CD4-positive, alpha-beta T cell treated with Interleukin-10 for 1 hour (primary cell): Measurements from ENCODE around the gene ABCB9.

Experiments used
- DNase-seq: peaks from one replicate; pipeline ENCODE4 v3.0.0-alpha.2; 2020

Gene ABCB9

DNA sequence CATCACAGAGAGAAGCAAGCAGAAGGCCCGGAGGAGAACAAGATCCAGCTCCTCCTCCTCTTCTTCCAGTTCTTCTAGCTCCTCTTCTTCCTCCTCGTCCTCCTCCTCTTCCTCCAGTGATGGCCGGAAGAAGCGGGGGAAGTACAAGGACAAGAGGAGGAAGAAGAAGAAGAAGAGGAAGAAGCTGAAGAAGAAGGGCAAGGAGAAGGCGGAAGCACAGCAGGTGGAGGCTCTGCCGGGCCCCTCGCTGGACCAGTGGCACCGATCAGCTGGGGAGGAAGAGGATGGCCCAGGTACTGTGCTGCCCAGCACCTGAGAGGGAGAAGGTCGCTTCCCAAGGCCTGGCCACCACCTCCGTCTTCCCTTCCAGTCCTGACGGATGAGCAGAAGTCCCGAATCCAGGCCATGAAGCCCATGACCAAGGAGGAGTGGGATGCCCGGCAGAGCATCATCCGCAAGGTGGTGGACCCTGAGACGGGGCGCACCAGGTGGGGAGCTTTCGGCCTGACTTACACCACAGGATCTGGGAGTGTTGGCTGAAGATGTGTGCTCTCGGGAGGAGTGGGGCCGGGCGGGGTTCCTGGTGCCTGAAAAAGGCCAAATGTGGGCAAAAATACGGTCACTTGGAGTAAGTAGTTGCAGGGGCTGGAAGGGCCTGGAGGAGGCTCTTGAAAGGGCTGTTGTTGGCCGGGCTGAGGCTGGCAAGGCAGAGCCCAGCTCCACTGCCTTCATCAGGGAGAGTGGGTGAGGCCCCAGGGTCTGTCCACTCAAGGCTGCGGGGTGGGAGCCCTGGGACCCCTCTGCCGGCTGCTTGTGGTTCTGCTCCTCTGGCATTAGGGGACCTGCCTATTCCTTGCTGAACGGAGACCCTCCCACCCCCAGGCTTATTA is 15.6 kb upstream of the ABCB9 start:
- DNase-seq: no peak

DNA sequence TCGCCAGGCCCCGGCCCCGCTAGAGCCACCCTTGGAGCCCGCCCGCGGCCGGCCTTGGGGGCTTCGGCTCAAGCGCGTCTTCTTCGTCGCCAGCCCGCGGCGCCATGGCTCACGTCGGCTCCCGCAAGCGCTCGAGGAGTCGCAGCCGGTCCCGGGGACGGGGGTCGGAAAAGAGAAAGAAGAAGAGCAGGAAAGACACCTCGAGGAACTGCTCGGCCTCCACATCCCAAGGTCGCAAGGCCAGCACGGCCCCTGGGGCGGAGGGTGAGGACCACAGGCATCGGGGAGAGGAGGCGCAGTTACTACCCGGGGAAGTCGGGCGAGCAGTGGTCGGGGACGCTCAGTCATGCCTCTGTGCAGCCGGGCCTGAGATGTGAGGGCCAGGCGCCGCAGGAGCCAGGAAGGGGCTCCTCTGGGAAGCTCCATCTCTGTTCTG is 14.8 kb upstream of the ABCB9 start:
- no peak for DNase-seq

DNA sequence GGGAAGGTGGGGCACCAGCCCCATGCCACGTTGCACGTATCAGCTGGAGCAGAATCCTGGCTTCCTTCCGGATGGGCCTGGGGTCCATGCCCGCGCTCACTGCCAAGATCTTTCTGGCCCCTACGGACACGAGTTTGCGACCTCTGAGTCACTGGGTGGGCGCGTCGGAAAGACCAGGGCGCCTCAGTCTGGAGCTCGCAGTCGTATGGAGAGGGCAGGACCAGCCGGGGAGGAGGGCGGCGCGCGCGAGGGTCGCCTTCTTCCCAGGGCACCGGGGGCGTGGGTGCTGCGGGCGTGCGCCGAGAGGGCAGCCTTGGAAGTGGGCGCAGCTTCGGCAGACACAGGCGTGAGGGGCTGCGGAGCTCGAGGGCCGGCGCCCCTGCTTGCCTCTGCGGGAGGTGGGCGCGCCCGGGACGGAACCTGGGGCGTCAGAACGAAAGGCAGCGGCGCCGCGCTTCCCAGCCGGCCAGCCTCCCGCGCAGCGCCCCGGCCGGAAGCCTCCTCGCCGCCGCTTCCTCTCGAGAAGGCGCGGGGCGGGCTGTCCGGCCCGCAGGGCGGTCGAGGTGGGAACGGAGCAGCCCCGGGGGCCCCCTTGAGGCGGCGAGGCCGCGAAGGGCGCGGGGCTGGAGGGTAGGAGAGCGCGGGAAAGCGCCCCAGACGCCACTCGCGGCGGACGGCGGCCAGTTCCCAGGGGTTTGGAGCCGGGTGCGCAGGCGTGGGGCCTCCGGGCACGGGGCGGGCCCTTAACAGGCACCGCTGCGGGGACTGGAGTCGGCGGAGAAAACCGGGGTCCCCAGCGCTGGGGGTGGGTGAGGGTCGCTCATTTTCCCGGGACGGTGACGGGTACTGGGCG is 14.1 kb upstream of the ABCB9 start, which contains the start of gene ARL6IP4:
TSS of gene ARL6IP4 (plus strand) at position 499 of the 853 bp plus-strand sequence. CDS start 459 bp downstream, outside the sequence.
- DNase-seq: peak; percentile 67

DNA sequence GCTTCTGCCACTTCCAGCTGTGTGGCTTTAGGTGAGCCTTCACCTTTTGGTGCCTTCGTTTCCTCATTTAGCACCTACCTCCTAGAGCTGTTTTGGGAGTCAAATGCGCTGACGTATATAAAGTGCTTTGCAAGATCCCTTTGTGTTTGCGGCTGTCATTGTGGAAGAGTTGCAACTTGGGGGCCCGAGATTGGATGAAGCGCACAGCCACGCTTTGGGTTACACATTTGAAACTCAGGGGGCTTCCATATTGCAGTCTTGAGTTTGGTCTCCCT is 13.6 kb upstream of the ABCB9 start:
- DNase-seq: no peak

DNA sequence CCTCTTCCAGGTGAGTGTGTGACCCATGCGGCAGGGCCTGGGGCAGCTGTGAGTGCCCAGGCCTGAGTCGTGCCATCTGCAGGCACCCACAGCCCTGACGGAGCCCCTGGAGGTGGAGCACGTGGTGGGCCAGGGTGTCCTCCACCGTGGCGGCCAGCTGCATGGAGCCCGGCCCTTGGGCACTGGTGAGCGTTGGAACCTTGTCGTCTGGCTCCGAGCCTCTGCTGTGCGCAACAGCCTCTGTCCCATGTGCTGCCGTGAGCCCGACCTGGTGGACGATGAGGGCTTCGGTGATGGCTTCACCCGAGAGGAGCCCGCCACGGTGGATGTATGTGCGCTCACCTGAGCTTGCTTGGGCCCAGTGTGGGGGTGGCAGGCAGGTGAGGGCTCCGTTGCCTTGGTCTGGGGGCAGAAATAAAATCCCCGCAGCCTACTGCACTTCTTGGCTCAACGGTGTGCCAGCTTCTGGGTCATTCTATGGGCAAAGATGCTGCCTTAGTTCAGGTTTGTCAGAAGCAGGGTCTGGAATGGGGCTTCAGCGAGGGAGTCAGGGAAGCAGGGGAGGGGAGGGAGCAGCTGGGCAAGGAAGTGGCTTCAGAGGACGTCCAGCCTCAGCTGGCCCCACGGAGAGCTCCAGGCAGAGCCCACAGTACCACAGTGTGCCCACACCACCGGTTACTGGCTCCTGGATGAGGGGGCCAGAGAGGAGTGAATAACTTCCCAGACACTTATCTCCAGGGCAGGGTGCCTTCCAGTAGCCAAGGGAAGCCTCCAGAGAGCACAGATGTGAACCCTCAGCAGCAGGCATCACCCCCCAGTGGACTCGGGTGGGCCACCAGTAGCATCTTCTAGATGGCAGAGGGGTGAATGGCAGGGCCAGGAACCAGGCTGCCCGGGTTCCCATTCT is 13.0 kb upstream of the ABCB9 start:
- DNase-seq: no peak

DNA sequence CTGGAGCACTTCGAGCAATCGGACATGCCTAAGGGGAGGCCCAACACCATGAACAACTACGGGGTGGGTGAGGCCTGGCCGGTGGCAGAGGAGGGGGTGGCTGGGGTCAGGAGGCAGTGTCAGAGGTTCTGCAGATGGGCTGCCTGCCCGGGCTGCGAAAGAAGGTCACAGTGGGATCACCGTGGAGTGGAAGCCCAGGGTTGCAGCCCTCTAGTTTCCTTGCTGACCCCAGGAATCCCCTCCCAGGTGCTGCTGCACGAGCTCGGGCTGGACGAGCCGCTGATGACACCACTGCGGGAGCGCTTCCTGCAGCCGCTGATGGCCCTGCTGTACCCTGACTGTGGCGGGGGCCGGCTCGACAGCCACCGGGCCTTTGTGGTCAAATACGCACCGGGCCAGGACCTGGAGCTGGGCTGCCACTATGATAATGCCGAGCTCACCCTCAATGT is 12.3 kb upstream of the ABCB9 start:
- no peak for DNase-seq

- DNase-seq: no peak
Observed at GRCh38 chr12:122977655-122978392, 11.6 kb upstream of the ABCB9 start.

DNA sequence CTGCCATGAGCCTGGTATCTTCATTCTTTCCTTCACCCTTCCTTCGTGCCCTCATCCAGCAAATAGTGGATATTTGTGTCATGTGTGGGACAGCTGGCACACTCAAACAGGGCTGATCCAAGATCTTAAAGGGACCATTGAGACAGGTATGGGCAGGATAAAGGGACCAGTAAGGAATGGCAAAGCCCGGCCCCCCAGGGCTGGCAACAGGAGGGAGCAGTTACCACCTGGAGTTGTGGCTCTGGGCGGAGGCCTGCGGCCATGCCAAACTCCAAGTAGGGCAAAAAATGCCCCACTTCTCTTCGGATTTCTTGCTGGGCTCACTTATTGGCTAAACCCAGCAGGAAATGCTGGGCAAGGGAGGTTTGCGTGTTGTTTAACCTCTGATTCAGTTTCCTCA is 10.9 kb upstream of the ABCB9 start:
- no peak for DNase-seq

- no peak for DNase-seq
Observed at GRCh38 chr12:122976648-122976975, 10.3 kb upstream of the ABCB9 start.

- DNase-seq: no peak
Observed at GRCh38 chr12:122975790-122976647, 9.8 kb upstream of the ABCB9 start.

DNA sequence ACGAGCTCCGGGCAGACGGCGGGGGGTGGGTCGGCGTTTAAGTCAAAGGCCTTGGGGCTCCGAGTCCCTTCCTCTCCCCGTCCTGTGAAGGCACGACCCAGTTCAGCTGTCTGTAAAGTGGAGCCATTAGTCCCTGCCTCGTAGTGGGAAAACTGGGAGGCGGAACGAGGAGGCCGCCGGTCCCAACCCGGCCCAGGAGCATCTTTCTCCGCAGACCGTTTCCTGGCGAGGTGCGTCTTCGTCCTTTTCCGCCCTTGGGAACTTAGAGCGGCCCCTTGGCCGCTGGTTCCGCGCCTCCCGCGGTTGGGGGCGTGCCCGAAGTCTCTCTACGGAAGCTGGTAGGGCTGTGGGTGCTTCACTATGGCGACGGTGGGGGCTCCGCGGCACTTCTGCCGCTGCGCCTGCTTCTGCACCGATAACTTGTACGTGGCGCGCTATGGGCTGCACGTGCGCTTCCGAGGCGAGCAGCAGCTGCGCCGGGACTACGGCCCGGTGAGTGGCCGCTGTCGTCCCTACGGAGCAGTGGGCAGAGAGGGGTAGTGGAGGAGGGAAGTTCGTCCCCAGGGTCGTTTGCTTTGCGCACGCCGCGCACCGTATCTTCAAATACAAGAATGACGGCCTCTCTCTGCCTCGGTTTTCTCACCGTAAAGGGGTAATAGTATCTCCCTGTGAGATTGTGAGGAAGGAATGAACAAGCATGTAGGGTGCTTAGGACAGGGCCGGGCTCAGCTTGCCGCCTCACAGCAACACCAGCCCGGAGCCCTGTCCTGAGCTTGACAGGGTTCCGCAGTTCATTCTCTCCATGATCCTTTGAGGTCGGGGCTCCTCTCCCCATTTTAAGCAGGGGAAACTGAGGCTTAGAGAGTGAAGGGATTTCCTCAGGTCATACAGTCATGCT is 8.9 kb upstream of the ABCB9 start, which contains the start of gene OGFOD2:
TSS of gene OGFOD2 (plus strand) at position 353 of the 898 bp plus-strand sequence. CDS start at position 361, 8 bp downstream.
- peak; percentile 94 for DNase-seq

DNA sequence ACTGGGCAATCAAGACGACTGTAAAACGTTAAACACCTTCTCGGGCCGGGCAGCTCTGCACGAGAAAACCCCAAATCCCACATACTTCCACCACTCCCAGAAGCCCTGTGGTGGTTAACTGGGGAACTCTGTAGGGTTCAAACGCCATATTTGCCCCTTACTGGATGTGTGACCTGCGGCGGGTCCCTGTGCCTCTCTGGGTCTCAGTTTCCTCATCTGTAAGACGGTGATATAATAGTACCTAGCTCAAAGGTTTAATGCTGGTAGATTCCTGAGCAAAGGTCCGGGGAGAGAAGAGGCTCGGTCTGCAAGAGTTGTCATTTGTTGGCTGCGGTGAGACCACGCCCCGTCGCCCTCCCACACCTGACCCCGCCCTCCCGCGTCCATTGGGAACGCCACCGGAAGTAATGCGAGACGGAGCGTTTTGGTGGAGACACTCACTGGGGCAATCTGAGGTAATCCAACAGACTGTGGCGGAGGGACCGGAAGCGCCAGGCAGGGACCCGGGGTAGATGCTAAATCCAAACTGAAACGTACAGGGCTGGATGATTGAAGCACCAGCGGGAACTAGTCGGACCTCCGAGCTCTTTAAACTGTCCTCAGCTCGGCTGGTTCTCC is 8.1 kb upstream of the ABCB9 start:
- DNase-seq: peak; percentile 99

DNA sequence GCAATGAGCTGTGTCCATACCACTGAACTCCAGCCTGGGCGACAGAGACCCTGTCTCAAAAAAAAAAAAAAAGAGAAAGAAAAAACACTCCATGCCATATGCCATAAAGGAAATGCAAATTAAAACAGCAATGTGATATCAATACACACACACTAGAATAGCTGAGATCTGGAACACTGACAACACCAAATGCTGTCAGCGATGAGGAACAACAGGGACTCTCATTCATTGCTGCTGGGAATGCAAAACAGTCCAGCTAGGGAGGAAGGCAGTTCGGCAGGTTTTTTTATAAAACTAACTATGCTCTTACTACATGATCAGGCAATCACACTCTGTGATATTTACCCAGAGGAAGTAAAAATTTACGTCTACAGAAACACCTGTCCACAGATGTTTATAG is 3.4 kb upstream of the ABCB9 start:
- no peak for DNase-seq

DNA sequence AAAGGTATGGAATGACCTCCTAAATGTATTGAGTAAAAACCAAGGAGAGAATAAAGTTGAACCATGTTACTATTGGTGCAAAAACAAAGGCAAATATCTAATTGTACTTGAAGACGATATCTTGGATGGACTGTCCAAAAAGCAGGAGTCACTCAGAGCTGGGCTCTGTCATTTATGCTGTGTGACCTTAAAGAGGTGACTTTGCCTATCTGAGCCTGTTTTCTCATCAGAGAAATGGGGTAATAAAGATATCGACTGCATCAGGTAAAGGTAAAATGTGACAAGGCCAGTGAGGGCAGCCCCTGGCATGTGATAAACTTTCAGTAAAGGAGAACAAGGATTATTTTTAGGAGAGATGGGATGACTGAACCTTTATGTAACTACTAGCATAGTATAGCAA is 1.8 kb upstream of the ABCB9 start:
- no peak for DNase-seq

DNA sequence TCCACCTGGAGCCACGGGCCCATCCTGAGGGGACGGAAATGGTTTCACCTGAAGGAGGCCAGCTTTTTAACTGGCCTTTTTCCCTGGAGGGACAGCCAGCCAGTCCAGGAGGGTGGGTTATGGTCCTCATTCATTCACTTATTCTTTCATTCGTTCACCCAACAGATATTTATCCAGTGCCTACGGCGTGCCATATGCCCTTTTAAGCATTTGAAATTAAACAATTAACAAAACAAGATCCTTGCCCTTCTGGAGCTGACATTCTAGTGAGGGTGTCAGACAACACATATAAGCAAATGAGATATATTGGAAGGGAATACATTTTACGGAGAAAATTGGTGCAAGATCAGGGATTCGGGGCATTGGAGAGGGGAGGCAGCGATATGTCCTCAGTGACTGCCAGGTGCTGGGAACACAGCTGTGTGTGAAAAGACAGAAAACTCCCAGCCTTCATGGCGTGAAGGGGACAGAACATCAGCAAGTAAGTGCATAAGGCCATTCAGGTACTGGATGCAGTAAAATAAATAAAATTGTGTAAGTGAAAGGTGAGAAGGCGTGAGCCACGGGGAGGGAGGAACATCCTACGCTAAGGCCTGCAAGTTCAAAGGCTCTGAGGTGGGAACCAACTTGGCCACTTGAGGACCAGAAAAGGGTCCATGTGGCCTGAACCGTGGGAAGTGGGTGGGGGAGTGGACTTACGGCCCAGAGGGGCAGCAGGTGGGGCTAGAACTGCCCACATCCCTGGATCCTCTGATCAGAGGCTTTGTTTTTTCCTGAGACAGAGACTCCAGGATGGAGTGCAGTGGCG is 684 bp upstream of the ABCB9 start:
- no peak for DNase-seq

DNA sequence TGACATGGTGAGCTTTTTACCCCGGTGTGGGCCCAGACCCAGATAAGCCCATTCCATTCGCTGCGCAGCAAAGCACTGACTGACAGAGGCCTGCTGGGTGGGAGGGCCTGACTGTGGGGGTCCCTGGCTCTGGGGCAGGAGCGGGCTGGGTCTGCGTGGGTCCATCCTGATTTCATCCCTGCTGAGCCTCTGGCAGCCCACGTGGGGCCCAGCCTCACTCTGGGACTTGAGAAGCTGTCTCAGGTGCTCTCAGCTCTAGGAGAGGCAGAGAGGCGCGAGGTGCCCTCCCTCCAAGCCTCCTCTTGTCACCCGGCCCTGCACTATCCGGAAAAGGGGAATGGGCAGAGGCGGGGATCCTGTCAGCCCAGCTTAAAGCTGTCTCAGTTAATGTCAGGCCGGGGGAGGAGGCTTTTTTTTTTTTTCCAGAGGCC is 927 bp downstream of the ABCB9 start:
- no peak for DNase-seq

DNA sequence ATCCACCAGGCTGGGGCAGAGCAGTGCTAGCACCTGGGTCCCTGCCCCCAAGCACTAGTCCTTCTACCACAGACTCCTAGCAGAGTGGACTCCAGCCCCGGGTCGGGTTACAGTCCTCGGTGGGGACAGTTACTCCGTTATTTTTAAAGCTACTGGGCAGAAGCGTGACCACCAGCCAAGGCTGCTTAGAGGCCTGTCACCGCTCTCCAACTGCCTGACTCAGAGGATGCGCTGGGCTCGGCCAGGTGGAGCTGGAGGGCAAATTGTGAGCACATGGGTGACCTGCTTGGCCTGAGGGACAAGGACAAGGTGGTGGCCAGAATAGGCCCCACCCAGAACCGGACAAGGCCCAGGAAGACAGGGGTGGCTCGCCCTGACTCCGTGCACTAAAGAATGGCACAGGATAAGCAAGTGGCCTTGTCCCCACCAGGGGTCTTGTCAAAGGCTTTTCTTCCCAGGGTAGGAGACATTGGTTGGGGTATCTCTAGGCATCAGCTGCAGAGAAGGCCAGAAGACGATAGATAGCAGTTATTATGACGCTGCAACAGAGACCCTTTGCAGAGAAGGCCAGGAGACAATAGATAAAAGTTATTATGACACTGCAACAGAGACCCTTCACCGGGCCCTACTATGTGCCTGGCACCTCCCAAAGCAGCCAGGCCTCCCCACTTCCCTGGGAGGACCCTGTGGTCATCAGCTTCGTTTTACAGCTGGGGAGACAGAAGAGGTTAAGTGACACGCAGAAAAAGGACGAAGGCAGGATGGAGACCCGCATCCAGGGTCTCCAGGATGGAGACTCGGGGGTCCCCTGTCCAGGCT is 1.6 kb downstream of the ABCB9 start:
- no peak for DNase-seq

GRCh38 chr12:122963941-122964265 is 2.4 kb downstream of the ABCB9 start:
- no peak for DNase-seq
